B cell (primary cell): ENCODE results near the gene ALDH9A1.

Experiments used
- CTCF ChIP-seq: fragments of 200-600 bp; IDR thresholded peaks from one replicate; pipeline ENCODE4 v1.8.0; 2022; ENCODE audit warnings: antibody characterized with exemption, mild to moderate bottlenecking
- EZH2 ChIP-seq: IDR thresholded peaks from 2 replicates; pipeline ENCODE4 v1.6.1; 2012; ENCODE audit warnings: borderline replicate concordance, low read depth, mild to moderate bottlenecking, moderate library complexity, low read length; ENCODE audit not compliant: insufficient read depth, poor library complexity, severe bottlenecking

- no peak for TF ChIP-seq CTCF
- TF ChIP-seq EZH2 = no peak
Observed at GRCh38 chr1:165661703-165662102, 36.7 kb downstream of the ALDH9A1 start.
